22Rv1 (cell line): Measurements from ENCODE around the gene TM2D3.
"Not testable (repeated sequence)": the region's sequence is repeated elsewhere in the genome, so short reads cannot be mapped to it uniquely, and the experiment has no call there.

Experiments
- H3K27ac ChIP-seq: fragments of 450-650 bp; 2 replicates; pipeline ENCODE4 v1.5.1; 2017
- CTCF ChIP-seq: fragments of 450-650 bp; IDR thresholded peaks from 2 replicates; pipeline ENCODE4 v1.5.1; 2017; ENCODE audit warnings: mild to moderate bottlenecking
- ZFX ChIP-seq: fragments of 450-650 bp; IDR thresholded peaks from 2 replicates; pipeline ENCODE4 v1.6.1; 2017; ENCODE audit warnings: antibody characterized with exemption, borderline replicate concordance

TM2D3 gene

DNA sequence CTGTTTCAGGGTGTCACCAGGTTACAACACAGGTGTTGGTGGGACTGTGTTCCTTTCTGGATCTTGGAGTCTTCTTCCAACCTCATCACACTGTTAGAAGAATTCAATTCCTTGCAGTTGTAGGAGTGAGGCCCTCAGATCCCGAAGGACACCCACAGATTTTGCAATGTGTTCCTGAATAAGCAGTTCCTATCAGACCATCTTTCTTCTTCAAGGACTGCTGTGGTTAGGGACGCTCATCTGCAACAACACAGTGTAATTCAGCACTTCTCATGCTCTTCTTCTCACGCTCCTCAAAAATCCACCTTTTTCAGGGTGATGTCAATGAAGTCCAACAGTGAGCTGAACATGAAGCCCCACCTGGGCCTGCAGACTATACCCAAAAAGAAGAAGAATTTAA lies 18.8 kb downstream of the TM2D3 start:
- no peak for TF ChIP-seq CTCF
- TF ChIP-seq ZFX = no peak

GRCh38 chr15:101626729-101627128 lies 25.5 kb downstream of the TM2D3 start:
- not testable (repeated sequence) for H3K27ac ChIP-seq

More for the DNA sequence above, 18.8 kb downstream of the TM2D3 start:
- H3K27ac ChIP-seq = no peak overlapping the region

DNA sequence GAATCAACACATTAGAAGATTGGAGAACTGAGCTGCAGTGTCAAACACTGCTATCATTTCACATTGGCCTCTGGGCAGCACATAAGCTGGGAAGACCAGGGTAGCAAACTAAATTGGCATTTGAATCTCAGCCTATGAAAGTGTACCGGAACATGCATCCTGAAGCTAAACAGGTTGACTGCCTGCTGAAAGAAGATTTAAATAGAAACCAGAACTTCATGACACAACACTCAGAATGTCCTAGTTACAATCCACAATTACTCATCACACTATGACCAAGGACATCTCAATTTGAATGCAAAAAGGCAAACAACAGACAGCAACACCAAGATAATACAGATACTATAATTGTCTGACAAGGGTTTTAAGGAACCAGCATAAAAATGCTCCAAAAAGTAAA lies 26.2 kb downstream of the TM2D3 start:
- no peak overlapping the region for H3K27ac ChIP-seq

GRCh38 chr15:101625184-101625583 lies 27.0 kb downstream of the TM2D3 start:
- H3K27ac ChIP-seq = no peak overlapping the region
- TF ChIP-seq ZFX = no peak
- no peak for TF ChIP-seq CTCF

More for the DNA sequence above, 26.2 kb downstream of the TM2D3 start:
- no peak for TF ChIP-seq ZFX
- no peak for TF ChIP-seq CTCF

GRCh38 chr15:101623367-101624304 lies 28.5 kb downstream of the TM2D3 start:
- TF ChIP-seq ZFX (no peak), CTCF (no peak)
- no peak overlapping the region for H3K27ac ChIP-seq

- TF ChIP-seq ZFX (no peak), CTCF (no peak)
Observed at GRCh38 chr15:101621961-101622360, 30.2 kb downstream of the TM2D3 start.

DNA sequence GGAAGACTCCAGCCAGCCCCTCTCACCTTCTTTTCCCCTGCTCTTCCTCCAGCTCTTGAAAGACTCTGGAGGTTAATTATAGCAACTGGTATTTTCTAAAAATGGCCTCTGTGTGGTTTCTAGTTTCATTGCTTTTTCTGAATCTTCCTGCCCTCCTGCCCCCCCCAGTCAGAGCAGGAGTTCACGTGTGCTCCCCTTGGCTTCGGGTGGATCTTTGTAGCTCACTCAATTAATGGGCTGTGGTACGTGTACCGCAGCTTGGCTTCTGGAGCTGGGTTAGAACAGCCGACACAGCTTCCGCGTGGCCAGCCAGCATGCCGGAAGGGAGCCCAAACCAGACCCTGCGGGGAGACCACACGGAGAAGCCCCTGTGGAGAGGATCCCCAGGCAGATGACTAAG lies 31.5 kb downstream of the TM2D3 start:
- no peak for TF ChIP-seq ZFX
- TF ChIP-seq CTCF = no peak
- no peak overlapping the region for H3K27ac ChIP-seq

More at GRCh38 chr15:101621961-101622360, 30.2 kb downstream of the TM2D3 start:
- no peak overlapping the region for H3K27ac ChIP-seq

- no peak for TF ChIP-seq ZFX
- TF ChIP-seq CTCF = no peak
- H3K27ac ChIP-seq = no peak overlapping the region
Observed at GRCh38 chr15:101619615-101619865, 32.6 kb downstream of the TM2D3 start.
